ENCODE results near the gene SPATA6.

GRCh38 chr1:48506870-48507269 lies 34.9 kb upstream of the SPATA6 start:
- no peak for TF ChIP-seq EZH2 (IDR thresholded peaks at IDR 0.05; ENCODE audit: borderline replicate concordance, low read depth, low read length, poor library complexity, severe bottlenecking)
- TF ChIP-seq CTCF (conservative IDR thresholded peaks at IDR 0.05; ENCODE audit: low read depth, low read length), result no peak
